Measurements from ENCODE around the gene ANXA1. TPM values are rescaled to one million over a fixed set of nuclear protein-coding genes. Genes with fewer than 3 reads are reported as not detected.

The ANXA1 gene
- total and polyA plus RNA-seq, 2 of the 13 experiments (the other 11 are each of a cell fraction or from before 2014, with no cell fraction given): 0.15 to 0.20 TPM

DNA sequence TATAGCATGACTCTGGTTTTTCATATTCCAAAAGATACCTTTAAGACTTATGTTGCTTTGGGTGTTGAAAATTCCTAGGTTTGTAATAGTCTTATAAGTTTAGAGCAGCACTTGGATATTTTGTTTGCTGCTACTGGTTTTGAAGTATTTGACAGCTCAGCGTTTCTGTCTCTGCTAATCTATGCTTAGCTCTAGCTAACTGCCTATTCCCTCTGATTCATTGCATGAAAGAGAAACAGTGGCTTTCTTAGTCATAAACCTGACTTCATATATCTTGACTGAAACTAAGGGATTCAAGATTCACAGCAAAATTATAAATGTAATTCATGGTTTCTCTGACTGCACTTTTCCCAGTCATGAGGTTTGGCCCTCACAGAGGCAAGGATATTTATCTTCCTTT is 35.6 kb upstream of the ANXA1 start:
- Histone ChIP-seq H3K4me1 (ENCODE audit: insufficient read depth, low read length) (no peaks in the 10 kb centered on the region), H3K27me3 (ENCODE audit: control insufficient read depth in 1 of 2, insufficient read depth in 2 of 2, low read length in 2 of 2) (no peaks in the 10 kb centered on the region)
- in situ Hi-C loops (cut with HindIII; ENCODE audit: extremely low pct_ligation_motif_present, low pct_unique_long_range_greater_than_20kb): no loop called here

DNA sequence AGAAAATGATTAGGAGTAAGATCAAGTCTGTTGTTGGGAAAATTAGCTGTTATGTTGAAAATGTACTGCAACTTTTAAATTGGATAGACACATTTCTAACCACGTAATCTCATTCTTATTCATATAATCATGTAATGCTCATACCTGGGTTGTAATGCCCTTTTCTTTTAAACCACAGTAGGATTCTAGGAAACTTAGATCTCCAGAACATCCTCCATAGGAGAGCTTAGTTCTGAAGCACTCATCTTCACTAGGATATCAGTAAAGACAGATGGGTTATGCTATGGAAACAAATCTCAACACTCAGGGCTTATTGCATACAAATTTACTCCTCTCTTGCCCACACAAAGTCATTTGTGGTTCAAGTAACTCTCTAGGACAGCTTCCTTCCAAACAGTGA is 34.8 kb upstream of the ANXA1 start:
- DNase-seq (ENCODE audit: low spot score) (no peak), FAIRE-seq (no peak), ATAC-seq (no peak)
- H2AFZ ChIP-seq (ENCODE audit: low read length): no peak overlapping the region
- ChIA-PET CTCF (ENCODE audit: low intra/inter-chr PET ratio, low total read pairs) (no interaction called here), POLR2A (no interaction called here)
- no peak overlapping the region for H3K27ac ChIP-seq (ENCODE audit: extremely low read length, insufficient read depth, low read length)
- H3K79me2 ChIP-seq (ENCODE audit: insufficient read depth, low read length): no peaks in the 10 kb centered on the region
- H3K9ac ChIP-seq (ENCODE audit: insufficient read depth, low read depth, low read length): no peak overlapping the region
- H3K27me3 ChIP-seq (ENCODE audit: control insufficient read depth in 1 of 2, insufficient read depth in 2 of 2, low read length in 2 of 2): no peaks in the 10 kb centered on the region
- no peaks in the 10 kb centered on the region for H3K9me3 ChIP-seq (ENCODE audit: low read length)
- no peak for TF ChIP-seq ZNF598 (CRISPR knock-in tag; IDR thresholded peaks at IDR 0.05; ENCODE audit: borderline replicate concordance)
- TF ChIP-seq TCF7L2 (IDR thresholded peaks at IDR 0.05; ENCODE audit: low read depth, low read length): no peak
- TF ChIP-seq ZNF773 (CRISPR knock-in tag; IDR thresholded peaks at IDR 0.05; ENCODE audit: borderline replicate concordance): no peak
- TF ChIP-seq KDM1A (CRISPR knock-in tag; IDR thresholded peaks at IDR 0.05): no peak
- no peak for TF ChIP-seq GATAD1 (CRISPR knock-in tag; IDR thresholded peaks at IDR 0.05)
- no peak for TF ChIP-seq GATAD2A (CRISPR knock-in tag; IDR thresholded peaks at IDR 0.05)
- no peak for TF ChIP-seq HHEX (CRISPR knock-in tag; IDR thresholded peaks at IDR 0.05)
- TF ChIP-seq ZNF510 (CRISPR knock-in tag; IDR thresholded peaks at IDR 0.05; ENCODE audit: low read depth): no peak
- no peak for TF ChIP-seq GLI4 (CRISPR knock-in tag; IDR thresholded peaks at IDR 0.05; ENCODE audit: borderline replicate concordance)
- TF ChIP-seq AGO1 (IDR thresholded peaks at IDR 0.05; ENCODE audit: low read depth, low read length, poor library complexity, severe bottlenecking): no peak
- TF ChIP-seq ZMYM2 (CRISPR knock-in tag; IDR thresholded peaks at IDR 0.05): no peak
- TF ChIP-seq, protein P1, sequence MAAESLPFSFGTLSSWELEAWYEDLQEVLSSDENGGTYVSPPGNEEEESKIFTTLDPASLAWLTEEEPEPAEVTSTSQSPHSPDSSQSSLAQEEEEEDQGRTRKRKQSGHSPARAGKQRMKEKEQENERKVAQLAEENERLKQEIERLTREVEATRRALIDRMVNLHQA (CRISPR knock-in tag; IDR thresholded peaks at IDR 0.05): no peak
- TF ChIP-seq, protein P2, sequence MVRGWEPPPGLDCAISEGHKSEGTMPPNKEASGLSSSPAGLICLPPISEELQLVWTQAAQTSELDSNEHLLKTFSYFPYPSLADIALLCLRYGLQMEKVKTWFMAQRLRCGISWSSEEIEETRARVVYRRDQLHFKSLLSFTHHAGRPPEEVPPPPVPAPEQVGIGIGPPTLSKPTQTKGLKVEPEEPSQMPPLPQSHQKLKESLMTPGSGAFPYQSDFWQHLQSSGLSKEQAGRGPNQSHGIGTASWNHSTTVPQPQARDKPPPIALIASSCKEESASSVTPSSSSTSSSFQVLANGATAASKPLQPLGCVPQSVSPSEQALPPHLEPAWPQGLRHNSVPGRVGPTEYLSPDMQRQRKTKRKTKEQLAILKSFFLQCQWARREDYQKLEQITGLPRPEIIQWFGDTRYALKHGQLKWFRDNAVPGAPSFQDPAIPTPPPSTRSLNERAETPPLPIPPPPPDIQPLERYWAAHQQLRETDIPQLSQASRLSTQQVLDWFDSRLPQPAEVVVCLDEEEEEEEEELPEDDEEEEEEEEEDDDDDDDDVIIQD (CRISPR knock-in tag; IDR thresholded peaks at IDR 0.05; ENCODE audit: low read depth): no peak
- no peak for TF ChIP-seq PTBP1 (IDR thresholded peaks at IDR 0.05; ENCODE audit: low read depth, low read length, poor library complexity, severe bottlenecking)
- no peak for TF ChIP-seq RAD51 (IDR thresholded peaks at IDR 0.05; ENCODE audit: borderline replicate concordance)
- TF ChIP-seq HOXA7 (CRISPR knock-in tag; IDR thresholded peaks at IDR 0.05): no peak
- H4K20me1 ChIP-seq (ENCODE audit: insufficient read depth, low read length): no peaks in the 10 kb centered on the region
- no TSS peak for BruUV-seq (replicated peaks)
- intact Hi-C loops (cut with micrococcal nuclease; ENCODE audit: unreplicated experiment): no loop called here
- 0% methylated on average over 1 of the region's 1 CpG for WGBS (ENCODE audit: low lambda C conversion rate)
- in situ Hi-C loops (cut with HindIII; ENCODE audit: extremely low pct_ligation_motif_present, low pct_unique_long_range_greater_than_20kb): no loop called here
- H3K4me3 ChIP-seq (replicated peaks in 1 of 3; ENCODE audit: insufficient read depth in 1 of 3, low read depth in 2 of 3, low read length in 3 of 3): no peak overlapping the region
- no peak overlapping the region for H3K4me2 ChIP-seq (ENCODE audit: low read depth, low read length)
- H3K4me1 ChIP-seq (ENCODE audit: insufficient read depth, low read length): no peaks in the 10 kb centered on the region
- no peaks in the 10 kb centered on the region for H3K36me3 ChIP-seq (replicated peaks in 1 of 2; ENCODE audit: control insufficient read depth in 1 of 2, insufficient read depth in 2 of 2, low read length in 2 of 2)

More for the DNA sequence above, 35.6 kb upstream of the ANXA1 start:
- Histone ChIP-seq H3K36me3 (replicated peaks in 1 of 2; ENCODE audit: control insufficient read depth in 1 of 2, insufficient read depth in 2 of 2, low read length in 2 of 2) (no peaks in the 10 kb centered on the region), H3K4me2 (ENCODE audit: low read depth, low read length) (no peak overlapping the region), H3K27ac (ENCODE audit: extremely low read length, insufficient read depth, low read length) (no peak overlapping the region), H4K20me1 (ENCODE audit: insufficient read depth, low read length) (no peaks in the 10 kb centered on the region), H3K79me2 (ENCODE audit: insufficient read depth, low read length) (no peaks in the 10 kb centered on the region), H3K4me3 (replicated peaks in 1 of 3; ENCODE audit: insufficient read depth in 1 of 3, low read depth in 2 of 3, low read length in 3 of 3) (no peak overlapping the region), H3K9ac (ENCODE audit: insufficient read depth, low read depth, low read length) (no peak overlapping the region), H2AFZ (ENCODE audit: low read length) (no peak overlapping the region), H3K9me3 (ENCODE audit: low read length) (no peaks in the 10 kb centered on the region)
- 0% methylated on average over 1 of the region's 1 CpG for WGBS (ENCODE audit: low lambda C conversion rate)
- BruUV-seq (replicated peaks): no TSS peak
- intact Hi-C loops (cut with micrococcal nuclease; ENCODE audit: unreplicated experiment): no loop called here
- POLR2A ChIA-PET: no interaction called here
- no peak for ATAC-seq
- CTCF ChIA-PET (ENCODE audit: low intra/inter-chr PET ratio, low total read pairs): no interaction called here
- no peak for TF ChIP-seq ZNF337 (CRISPR knock-in tag; IDR thresholded peaks at IDR 0.05; ENCODE audit: borderline replicate concordance, low read depth)
- TF ChIP-seq MAFF (IDR thresholded peaks at IDR 0.05; ENCODE audit: low read depth, low read length): peak; percentile 73
- TF ChIP-seq ZNF468 (CRISPR knock-in tag; IDR thresholded peaks at IDR 0.05): no peak
- TF ChIP-seq PITX1 (CRISPR knock-in tag; IDR thresholded peaks at IDR 0.05): no peak
- no peak for TF ChIP-seq ZNF768 (CRISPR knock-in tag; IDR thresholded peaks at IDR 0.05)
- TF ChIP-seq MAFK (conservative IDR thresholded peaks at IDR 0.05 in 1 of 2, IDR thresholded peaks at IDR 0.05 in 1 of 2; ENCODE audit: low read length in 2 of 2): peak; percentile 66 to 76; a peak in 3 of 4 replicates
- DNase-seq (ENCODE audit: low spot score): no peak
- FAIRE-seq: no peak
